ENCODE results near the gene CDH16.

DNA sequence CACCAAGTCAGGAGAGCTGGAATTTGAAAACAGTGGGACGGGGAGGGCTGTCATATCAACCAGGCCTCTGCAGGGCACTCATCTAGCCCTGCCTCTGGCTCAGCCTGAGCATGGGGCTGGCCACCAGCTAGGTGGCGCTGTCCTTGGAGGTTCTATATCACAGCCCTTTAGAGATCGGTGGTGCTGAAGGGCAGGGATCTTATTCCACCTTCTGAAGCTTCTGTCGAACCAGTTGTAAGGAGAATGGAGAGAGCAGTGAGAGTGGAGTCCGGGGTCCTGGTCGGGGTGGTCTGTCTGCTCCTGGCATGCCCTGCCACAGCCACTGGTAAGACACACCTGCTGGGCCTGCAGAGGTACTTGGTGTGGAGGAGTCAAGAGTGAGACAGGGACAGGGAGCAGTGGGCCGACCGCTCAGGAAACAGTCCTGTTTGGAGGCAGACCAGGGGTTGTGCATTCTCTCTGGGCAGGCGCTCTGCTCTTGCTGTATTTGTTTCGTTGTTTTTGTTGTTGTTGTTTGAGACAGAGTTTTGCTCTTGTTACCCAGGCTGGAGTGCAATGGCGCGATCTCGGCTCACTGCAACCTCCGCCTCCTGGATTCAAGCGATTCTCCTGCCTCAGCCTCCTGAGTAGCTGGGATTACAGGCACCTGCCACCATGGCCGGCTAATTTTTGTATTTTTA lies 42.5 kb upstream of the CDH16 start, which contains the start of gene CES3:
- TF ChIP-seq, protein P1, sequence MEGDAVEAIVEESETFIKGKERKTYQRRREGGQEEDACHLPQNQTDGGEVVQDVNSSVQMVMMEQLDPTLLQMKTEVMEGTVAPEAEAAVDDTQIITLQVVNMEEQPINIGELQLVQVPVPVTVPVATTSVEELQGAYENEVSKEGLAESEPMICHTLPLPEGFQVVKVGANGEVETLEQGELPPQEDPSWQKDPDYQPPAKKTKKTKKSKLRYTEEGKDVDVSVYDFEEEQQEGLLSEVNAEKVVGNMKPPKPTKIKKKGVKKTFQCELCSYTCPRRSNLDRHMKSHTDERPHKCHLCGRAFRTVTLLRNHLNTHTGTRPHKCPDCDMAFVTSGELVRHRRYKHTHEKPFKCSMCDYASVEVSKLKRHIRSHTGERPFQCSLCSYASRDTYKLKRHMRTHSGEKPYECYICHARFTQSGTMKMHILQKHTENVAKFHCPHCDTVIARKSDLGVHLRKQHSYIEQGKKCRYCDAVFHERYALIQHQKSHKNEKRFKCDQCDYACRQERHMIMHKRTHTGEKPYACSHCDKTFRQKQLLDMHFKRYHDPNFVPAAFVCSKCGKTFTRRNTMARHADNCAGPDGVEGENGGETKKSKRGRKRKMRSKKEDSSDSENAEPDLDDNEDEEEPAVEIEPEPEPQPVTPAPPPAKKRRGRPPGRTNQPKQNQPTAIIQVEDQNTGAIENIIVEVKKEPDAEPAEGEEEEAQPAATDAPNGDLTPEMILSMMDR (conservative IDR thresholded peaks at IDR 0.05; ENCODE audit: low read depth in 2 of 2) = peak; percentile 93 to 97
- TF ChIP-seq EZH2 (IDR thresholded peaks at IDR 0.05; ENCODE audit: low read depth, unreplicated experiment) = no peak

Data from GM23338 (cell line).